GM12892 (cell line): ENCODE results near the gene RASL11B.

Experiments
- POLR2A ChIP-seq: IDR thresholded peaks from 2 replicates; pipeline ENCODE4 v1.6.1; 2011; ENCODE audit warnings: low read depth, low read length, control low read depth
- POLR2AphosphoS5 ChIP-seq: IDR thresholded peaks from 2 replicates; pipeline ENCODE4 v1.6.1; 2011; ENCODE audit warnings: low read depth, low read length, control low read depth

DNA sequence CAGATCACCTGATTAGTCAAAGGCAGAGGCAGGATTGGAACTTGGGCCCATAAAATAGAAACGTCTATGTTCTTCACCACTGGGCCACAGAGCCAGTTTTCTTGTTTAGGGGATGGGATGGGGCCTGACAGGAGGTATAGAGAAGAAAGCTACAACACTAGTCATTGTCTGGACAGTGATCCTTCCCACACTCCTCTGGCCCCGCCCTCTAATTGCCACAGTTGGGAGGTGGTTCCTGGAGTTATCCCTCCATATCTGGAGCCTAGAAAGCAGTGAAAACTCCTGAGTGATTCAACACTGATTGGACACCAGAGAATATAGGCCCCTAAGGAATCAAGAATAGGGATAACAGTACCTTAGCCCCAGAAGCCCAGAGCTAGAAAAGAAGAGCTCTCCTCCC is 22.9 kb downstream of the RASL11B start:
- TF ChIP-seq POLR2A, result no peak
- TF ChIP-seq POLR2AphosphoS5, result no peak
